Nephron (organoid): Measurements from ENCODE around the gene THADA.

Source experiments
- H3K27ac Mint-ChIP-seq, 3 experiments: 2 replicates each; pipeline ENCODE4 v1.8.0; 2020; ENCODE audit warnings: mixed read lengths in 3 of 3, mild to moderate bottlenecking in 2 of 3, moderate library complexity in 1 of 3
- H3K27me3 Mint-ChIP-seq: 2 replicates; pipeline ENCODE4 v1.8.0; 2021; ENCODE audit warnings: low read depth, mild to moderate bottlenecking, moderate library complexity, mixed read lengths
- H3K36me3 Mint-ChIP-seq: 2 replicates; pipeline ENCODE4 v1.8.0; 2020; ENCODE audit warnings: low read depth, mixed read lengths
- H3K4me1 Mint-ChIP-seq: 2 replicates; pipeline ENCODE4 v1.8.0; 2020; ENCODE audit warnings: mixed read lengths
- H3K4me3 Mint-ChIP-seq, 3 experiments: 2 replicates each; pipeline ENCODE4 v1.8.0; 2020; ENCODE audit warnings: mild to moderate bottlenecking in 3 of 3, mixed read lengths in 3 of 3, moderate library complexity in 2 of 3
- H3K9me3 Mint-ChIP-seq: 2 replicates; pipeline ENCODE4 v1.8.0; 2020; ENCODE audit warnings: mixed read lengths
- TF ChIP-seq, protein P1 (sequence below), 3 experiments: fragments of 200-600 bp; sonication (generic); IDR thresholded peaks; one replicate each; pipeline ENCODE4 v1.5.0; 2021; ENCODE audit warnings: antibody characterized with exemption in 3 of 3; ENCODE audit not compliant: unreplicated experiment in 3 of 3

Gene THADA

DNA sequence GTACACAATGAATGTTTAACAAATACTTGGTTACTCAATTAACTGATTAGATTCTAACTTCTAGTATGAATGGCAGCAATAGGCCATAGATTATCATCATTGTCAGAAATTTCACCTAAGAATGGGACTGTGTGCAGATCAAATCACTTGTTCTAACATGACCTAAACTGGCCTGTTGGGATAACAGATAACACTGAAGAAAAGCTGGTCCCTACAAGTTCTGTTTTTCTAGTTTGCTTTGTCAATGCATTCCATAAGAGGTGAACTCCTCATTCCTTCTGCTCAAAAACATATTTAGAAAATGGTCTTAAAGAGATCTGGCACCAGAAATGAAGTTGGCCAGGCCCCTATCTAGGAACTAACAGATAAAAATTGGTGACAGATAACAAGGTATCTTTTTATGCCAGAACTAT is 175.4 kb downstream of the THADA start:
- peak overlapping the region; percentile 76 to 94 (median 83) for H3K27ac Mint-ChIP-seq
- no peak overlapping the region for H3K4me3 Mint-ChIP-seq
- TF ChIP-seq, protein P1, sequence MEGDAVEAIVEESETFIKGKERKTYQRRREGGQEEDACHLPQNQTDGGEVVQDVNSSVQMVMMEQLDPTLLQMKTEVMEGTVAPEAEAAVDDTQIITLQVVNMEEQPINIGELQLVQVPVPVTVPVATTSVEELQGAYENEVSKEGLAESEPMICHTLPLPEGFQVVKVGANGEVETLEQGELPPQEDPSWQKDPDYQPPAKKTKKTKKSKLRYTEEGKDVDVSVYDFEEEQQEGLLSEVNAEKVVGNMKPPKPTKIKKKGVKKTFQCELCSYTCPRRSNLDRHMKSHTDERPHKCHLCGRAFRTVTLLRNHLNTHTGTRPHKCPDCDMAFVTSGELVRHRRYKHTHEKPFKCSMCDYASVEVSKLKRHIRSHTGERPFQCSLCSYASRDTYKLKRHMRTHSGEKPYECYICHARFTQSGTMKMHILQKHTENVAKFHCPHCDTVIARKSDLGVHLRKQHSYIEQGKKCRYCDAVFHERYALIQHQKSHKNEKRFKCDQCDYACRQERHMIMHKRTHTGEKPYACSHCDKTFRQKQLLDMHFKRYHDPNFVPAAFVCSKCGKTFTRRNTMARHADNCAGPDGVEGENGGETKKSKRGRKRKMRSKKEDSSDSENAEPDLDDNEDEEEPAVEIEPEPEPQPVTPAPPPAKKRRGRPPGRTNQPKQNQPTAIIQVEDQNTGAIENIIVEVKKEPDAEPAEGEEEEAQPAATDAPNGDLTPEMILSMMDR (IDR thresholded peaks at IDR 0.05; ENCODE audit: unreplicated experiment in 3 of 3), result no peak
- H3K4me1 Mint-ChIP-seq, result peaks cover 75% of the 10 kb centered on the region
- no peaks in the 10 kb centered on the region for H3K9me3 Mint-ChIP-seq
- no peaks in the 10 kb centered on the region for H3K36me3 Mint-ChIP-seq
- H3K27me3 Mint-ChIP-seq, result no peaks in the 10 kb centered on the region

DNA sequence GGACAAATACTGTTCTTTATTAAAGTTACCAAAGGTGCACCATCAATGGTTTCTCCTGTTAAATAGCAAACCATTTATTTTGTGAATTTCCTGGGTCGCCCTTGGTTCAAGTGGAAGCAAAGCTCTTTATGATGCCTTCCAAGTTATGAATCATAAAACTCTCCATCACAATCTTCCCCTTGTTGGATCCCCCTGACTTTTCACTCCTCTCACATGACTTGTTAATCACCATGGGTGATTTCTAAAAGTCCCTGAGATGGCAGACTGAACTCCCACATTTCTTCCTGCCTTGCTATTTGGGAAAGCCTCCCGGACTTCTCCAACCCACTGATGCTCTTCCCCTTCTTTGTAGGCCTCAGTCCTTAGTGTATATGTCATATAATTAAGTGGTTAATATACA is 176.0 kb downstream of the THADA start:
- peaks cover 75% of the 10 kb centered on the region for H3K4me1 Mint-ChIP-seq
- H3K27ac Mint-ChIP-seq, result peak overlapping the region; percentile 76 to 94 (median 83)
- TF ChIP-seq, protein P1 (IDR thresholded peaks at IDR 0.05; ENCODE audit: unreplicated experiment in 3 of 3), result no peak
- no peaks in the 10 kb centered on the region for H3K36me3 Mint-ChIP-seq
- no peaks in the 10 kb centered on the region for H3K9me3 Mint-ChIP-seq
- no peaks in the 10 kb centered on the region for H3K27me3 Mint-ChIP-seq
- no peak overlapping the region for H3K4me3 Mint-ChIP-seq

DNA sequence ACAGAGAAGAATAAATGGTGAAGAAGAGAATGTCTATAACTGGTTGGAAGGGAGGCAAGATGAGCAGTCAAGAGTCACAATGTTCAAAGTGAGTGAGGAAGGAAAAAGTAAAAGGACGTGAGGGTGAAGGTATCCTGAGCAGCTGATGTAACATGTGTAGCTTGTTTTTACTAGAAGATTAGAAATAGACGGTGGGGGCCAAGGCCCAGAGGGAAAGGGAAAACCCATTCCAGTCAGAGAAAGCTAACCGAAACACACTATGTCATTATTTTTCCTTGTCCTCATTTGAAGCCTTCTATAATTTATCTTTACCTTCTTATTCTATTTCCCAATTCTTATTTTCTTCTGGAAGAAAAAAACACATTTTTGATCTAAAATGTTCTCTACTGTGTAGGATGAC is 176.6 kb downstream of the THADA start:
- no peaks in the 10 kb centered on the region for H3K9me3 Mint-ChIP-seq
- TF ChIP-seq, protein P1 (IDR thresholded peaks at IDR 0.05; ENCODE audit: unreplicated experiment in 3 of 3), result no peak

DNA sequence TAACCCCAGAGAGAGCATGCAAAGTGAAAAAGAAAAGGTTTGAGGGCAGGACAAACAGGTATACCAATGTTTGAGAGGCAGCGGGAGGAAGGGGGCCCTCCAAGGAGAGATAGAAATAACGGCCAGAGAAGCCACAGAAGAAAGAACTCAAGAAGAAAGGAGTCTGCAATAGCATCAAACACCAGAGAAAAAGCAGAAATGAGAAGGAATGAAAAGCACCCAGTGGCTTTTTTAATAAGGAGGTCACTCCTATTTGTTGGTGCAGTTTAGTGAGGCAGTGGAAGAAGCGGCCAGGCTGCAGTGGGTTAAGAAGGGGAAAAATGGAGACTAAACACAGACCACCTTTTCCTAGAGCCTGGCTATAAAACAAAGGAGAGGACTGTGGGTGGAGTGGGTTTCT is 177.2 kb downstream of the THADA start:
- H3K9me3 Mint-ChIP-seq, result no peaks in the 10 kb centered on the region

More for the DNA sequence above, 176.6 kb downstream of the THADA start:
- Mint-ChIP-seq H3K4me3 (no peak overlapping the region), H3K4me1 (peaks cover 75% of the 10 kb centered on the region), H3K27ac (peak overlapping the region; percentile 25 to 94 (median 83)), H3K36me3 (no peaks in the 10 kb centered on the region), H3K27me3 (no peaks in the 10 kb centered on the region)

DNA sequence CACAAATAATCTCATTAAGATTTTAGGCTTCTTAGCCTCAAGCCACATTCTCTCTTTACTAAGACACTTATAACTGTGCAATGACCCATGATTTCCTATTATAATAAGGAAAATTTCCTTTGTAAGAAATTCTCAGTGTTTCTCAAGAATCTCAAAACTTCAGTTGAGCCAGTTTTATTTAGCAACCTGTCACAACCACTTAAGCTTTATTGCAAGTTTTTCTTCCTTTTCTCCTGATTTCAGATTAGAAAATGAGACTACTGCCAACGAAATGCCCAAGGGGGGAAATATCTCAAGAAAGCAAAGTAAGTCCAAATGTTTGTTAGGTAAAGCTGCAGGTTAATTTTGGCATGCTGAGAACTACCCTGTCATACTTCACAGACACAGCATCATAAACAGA is 178.5 kb downstream of the THADA start:
- no peaks in the 10 kb centered on the region for H3K27me3 Mint-ChIP-seq
- H3K9me3 Mint-ChIP-seq, result no peaks in the 10 kb centered on the region
- H3K4me1 Mint-ChIP-seq, result peaks cover 76% of the 10 kb centered on the region
- no peaks in the 10 kb centered on the region for H3K36me3 Mint-ChIP-seq
- TF ChIP-seq, protein P1 (IDR thresholded peaks at IDR 0.05; ENCODE audit: unreplicated experiment in 3 of 3), result no peak
- no peak overlapping the region for H3K4me3 Mint-ChIP-seq
- peak overlapping the region; percentile 51 to 99 (median 94) for H3K27ac Mint-ChIP-seq

More for the DNA sequence above, 177.2 kb downstream of the THADA start:
- H3K36me3 Mint-ChIP-seq, result no peaks in the 10 kb centered on the region
- H3K27ac Mint-ChIP-seq, result peak overlapping the region; percentile 80 to 94 (median 83)
- no peaks in the 10 kb centered on the region for H3K27me3 Mint-ChIP-seq
- no peak overlapping the region for H3K4me3 Mint-ChIP-seq
- H3K4me1 Mint-ChIP-seq, result peaks cover 70% of the 10 kb centered on the region
- TF ChIP-seq, protein P1 (IDR thresholded peaks at IDR 0.05; ENCODE audit: unreplicated experiment in 3 of 3), result no peak

DNA sequence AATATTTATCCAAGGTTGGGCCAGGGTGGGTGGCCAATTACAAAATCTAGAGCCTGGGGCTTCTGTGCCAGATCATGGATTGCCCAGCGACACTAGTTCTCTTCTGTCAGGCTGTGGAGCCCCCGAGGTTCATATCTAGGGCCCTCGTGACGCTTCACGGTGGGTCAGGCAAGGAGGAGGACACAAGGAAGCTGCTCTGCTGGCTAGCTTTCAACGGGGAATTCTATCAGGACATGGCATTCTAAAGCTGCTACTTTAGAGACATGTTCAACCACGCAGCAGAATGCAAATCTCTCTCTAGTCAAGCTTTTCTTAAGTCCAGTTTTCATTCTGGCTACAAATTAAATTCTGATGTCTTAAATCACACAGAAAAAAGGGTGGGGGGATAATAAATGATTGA is 180.2 kb downstream of the THADA start:
- H3K27ac Mint-ChIP-seq, result peak overlapping the region; percentile 92 to 99 (median 94)
- no peaks in the 10 kb centered on the region for H3K9me3 Mint-ChIP-seq
- H3K27me3 Mint-ChIP-seq, result no peaks in the 10 kb centered on the region
- TF ChIP-seq, protein P1 (IDR thresholded peaks at IDR 0.05; ENCODE audit: unreplicated experiment in 3 of 3), result no peak
- peak overlapping the region in 2 of 3 experiments; percentile 5 to 29 for H3K4me3 Mint-ChIP-seq
- H3K4me1 Mint-ChIP-seq, result peaks cover 78% of the 10 kb centered on the region
- no peaks in the 10 kb centered on the region for H3K36me3 Mint-ChIP-seq
